SH-SY5Y (cell line): ENCODE results near the gene RNF44.

Experiments
- GATA2 ChIP-seq: IDR thresholded peaks from 2 replicates; pipeline ENCODE4 v1.6.1; 2011; ENCODE audit warnings: mild to moderate bottlenecking, low read depth, low read length
- GATA3 ChIP-seq: IDR thresholded peaks from 2 replicates; pipeline ENCODE4 v1.6.1; 2011; ENCODE audit warnings: low read depth, mild to moderate bottlenecking, low read length, moderate library complexity

DNA sequence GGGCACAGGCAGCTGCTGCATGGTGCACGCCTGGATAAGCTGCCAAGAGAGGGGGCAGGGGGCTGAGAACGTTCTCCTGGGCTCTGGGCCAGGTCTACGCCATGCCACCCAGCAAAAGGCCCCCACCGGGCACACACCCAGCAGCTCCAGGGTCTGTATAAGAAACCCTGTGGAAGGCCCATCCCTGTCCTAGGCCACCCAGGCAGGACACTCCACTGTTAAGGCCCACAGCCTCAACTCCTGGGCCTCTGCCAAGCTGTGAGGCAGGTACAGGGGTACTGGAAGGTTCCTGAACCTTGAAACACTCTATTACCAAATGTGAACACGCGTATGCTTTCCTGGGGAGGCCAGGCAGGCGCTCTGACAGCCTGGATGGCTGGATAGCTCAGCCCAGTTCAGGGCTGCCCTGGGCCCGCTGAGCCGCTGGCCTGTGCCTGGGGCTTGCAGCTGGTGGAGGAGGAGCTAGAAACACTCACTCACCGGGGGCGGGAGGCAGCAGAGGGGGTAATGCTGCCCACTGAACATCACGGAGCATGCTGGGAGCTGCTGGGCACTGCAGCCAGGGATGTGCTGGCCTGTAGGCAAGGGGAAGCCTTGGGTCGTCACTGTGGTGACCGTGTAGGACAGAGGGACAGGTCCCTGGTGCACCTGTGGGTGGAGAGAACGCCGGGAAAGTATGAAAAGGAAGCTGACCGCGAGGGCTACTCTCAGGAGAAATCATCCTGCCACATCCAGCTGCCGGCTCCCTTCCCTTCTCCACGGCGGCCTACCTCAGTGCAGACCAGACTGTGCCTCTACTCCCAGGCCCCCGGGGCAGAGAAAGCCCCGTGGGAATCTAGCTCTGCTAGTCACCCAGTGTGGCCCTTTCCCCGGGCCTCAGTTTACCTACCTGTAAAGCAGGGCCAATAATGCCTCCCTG lies 6.0 kb downstream of the RNF44 start:
- TF ChIP-seq GATA2 (no peak), GATA3 (no peak)
